ENCODE measurements around the gene UIMC1.

UIMC1 gene

DNA sequence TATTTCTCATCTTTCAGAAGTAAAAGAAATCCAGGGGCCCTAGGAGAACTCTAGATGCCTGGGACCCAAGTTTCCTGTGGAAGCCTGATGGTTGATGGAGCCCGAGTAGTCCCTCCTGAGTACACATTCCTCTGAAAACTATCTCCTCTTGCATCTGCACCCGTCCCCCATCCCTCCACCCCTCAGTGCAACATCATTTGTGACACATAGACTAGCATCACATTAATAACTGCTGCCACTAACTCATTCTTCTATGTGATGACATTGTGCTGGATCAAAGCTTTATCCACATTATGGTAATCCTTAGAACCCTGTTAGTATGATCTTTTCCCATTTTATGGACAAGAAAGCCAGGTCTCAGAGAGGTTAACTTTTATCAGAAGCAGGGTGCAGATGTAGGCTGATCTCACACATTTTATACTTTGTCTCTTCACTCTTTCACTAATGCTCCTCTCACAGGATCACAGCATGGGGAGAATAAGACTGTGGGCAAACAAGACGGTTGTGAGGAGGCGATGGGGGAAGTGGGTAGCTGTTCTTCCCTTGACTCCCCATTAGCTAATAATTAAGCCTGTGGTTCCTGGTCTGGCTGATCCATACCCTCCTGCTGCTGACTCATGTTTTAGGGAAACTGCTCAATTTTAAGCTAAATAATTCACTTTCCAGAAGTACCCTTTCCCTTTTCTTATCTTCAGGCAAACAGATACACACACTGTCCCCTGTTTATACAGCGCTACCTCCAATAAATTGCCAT is 103.5 kb downstream of the UIMC1 start:
- TF ChIP-seq, protein P1, sequence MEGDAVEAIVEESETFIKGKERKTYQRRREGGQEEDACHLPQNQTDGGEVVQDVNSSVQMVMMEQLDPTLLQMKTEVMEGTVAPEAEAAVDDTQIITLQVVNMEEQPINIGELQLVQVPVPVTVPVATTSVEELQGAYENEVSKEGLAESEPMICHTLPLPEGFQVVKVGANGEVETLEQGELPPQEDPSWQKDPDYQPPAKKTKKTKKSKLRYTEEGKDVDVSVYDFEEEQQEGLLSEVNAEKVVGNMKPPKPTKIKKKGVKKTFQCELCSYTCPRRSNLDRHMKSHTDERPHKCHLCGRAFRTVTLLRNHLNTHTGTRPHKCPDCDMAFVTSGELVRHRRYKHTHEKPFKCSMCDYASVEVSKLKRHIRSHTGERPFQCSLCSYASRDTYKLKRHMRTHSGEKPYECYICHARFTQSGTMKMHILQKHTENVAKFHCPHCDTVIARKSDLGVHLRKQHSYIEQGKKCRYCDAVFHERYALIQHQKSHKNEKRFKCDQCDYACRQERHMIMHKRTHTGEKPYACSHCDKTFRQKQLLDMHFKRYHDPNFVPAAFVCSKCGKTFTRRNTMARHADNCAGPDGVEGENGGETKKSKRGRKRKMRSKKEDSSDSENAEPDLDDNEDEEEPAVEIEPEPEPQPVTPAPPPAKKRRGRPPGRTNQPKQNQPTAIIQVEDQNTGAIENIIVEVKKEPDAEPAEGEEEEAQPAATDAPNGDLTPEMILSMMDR (conservative IDR thresholded peaks at IDR 0.05; ENCODE audit: low read length) = no peak
- no peak for TF ChIP-seq EZH2phosphoT487 (IDR thresholded peaks at IDR 0.05; ENCODE audit: borderline replicate concordance)
- Histone ChIP-seq H3K27me3 (ENCODE audit: insufficient read depth, low read length, poor library complexity, severe bottlenecking) (no peaks in the 10 kb centered on the region), H4K20me1 (ENCODE audit: insufficient read depth, low read length, poor library complexity, severe bottlenecking) (no peaks in the 10 kb centered on the region), H3K4me1 (ENCODE audit: insufficient read depth, low read length, poor library complexity, severe bottlenecking) (peaks cover 12% of the 10 kb centered on the region), H3K4me2 (ENCODE audit: low read depth, low read length, poor library complexity, severe bottlenecking) (no peak overlapping the region), H3K36me3 (ENCODE audit: insufficient read depth, low read length) (peaks cover 46% of the 10 kb centered on the region; the same call in 1 of the 2 replicates), H3K9me2 (replicated peaks; ENCODE audit: low read depth, low read length) (no peaks in the 10 kb centered on the region), H3K9ac (ENCODE audit: low read depth, low read length, poor library complexity, severe bottlenecking) (no peak overlapping the region), H3K9me3 (ENCODE audit: insufficient read depth, low read depth, low read length) (no peaks in the 10 kb centered on the region), H3K79me2 (ENCODE audit: insufficient read depth, low read length) (no peaks in the 10 kb centered on the region), H3F3A (ENCODE audit: low read depth) (no peaks in the 10 kb centered on the region), H2AFZ (ENCODE audit: low read length) (no peak overlapping the region), H3K4me3 (ENCODE audit: low read length, poor library complexity, severe bottlenecking) (no peak overlapping the region)

DNA sequence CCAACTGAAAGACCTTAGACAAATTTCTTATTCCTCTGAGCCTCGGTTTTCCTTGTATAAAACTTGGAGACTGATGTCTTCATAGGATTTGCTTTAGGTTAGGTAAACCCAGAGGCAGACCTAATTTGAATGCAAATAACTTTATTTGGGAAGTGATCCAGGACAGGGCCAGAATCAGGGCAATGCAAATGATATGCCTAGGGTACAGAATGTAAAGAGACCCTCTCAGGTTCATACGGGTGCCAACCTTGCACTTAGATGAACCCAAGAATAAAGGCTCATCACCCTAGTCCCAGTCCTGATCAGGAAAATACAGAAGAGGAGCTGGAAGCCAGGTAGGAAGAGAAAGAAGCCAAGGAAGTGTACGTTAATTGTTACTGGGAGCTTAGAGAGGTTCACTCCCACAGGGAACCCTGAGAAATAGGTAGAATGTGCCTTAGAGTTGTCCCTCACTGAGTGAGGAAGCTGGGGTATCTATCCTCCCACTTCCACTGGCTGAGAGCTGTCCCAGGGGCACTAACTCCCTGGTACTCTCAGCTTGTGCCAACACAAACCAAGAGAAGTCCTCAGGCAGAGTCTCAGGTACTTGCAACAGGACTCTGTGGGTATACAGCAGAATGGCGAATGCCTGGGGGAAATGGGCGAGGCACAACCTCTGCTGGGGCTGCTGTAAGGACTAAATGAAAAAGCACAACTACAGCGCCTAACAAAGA is 104.3 kb downstream of the UIMC1 start:
- Histone ChIP-seq H3K79me2 (ENCODE audit: insufficient read depth, low read length) (no peaks in the 10 kb centered on the region), H4K20me1 (ENCODE audit: insufficient read depth, low read length, poor library complexity, severe bottlenecking) (no peaks in the 10 kb centered on the region), H3K4me1 (ENCODE audit: insufficient read depth, low read length, poor library complexity, severe bottlenecking) (peaks cover 12% of the 10 kb centered on the region), H3K36me3 (ENCODE audit: insufficient read depth, low read length) (peaks cover 38% of the 10 kb centered on the region; the same call in 1 of the 2 replicates), H3K9ac (ENCODE audit: low read depth, low read length, poor library complexity, severe bottlenecking) (no peak overlapping the region), H3K27me3 (ENCODE audit: insufficient read depth, low read length, poor library complexity, severe bottlenecking) (no peaks in the 10 kb centered on the region), H3K4me2 (ENCODE audit: low read depth, low read length, poor library complexity, severe bottlenecking) (no peak overlapping the region), H2AFZ (ENCODE audit: low read length) (no peak overlapping the region), H3K9me2 (replicated peaks; ENCODE audit: low read depth, low read length) (no peaks in the 10 kb centered on the region), H3K9me3 (ENCODE audit: insufficient read depth, low read depth, low read length) (no peaks in the 10 kb centered on the region), H3K4me3 (ENCODE audit: low read length, poor library complexity, severe bottlenecking) (no peak overlapping the region), H3F3A (ENCODE audit: low read depth) (no peaks in the 10 kb centered on the region)
- no peak for TF ChIP-seq EZH2phosphoT487 (IDR thresholded peaks at IDR 0.05; ENCODE audit: borderline replicate concordance)
- TF ChIP-seq, protein P1 (conservative IDR thresholded peaks at IDR 0.05; ENCODE audit: low read length) = no peak

DNA sequence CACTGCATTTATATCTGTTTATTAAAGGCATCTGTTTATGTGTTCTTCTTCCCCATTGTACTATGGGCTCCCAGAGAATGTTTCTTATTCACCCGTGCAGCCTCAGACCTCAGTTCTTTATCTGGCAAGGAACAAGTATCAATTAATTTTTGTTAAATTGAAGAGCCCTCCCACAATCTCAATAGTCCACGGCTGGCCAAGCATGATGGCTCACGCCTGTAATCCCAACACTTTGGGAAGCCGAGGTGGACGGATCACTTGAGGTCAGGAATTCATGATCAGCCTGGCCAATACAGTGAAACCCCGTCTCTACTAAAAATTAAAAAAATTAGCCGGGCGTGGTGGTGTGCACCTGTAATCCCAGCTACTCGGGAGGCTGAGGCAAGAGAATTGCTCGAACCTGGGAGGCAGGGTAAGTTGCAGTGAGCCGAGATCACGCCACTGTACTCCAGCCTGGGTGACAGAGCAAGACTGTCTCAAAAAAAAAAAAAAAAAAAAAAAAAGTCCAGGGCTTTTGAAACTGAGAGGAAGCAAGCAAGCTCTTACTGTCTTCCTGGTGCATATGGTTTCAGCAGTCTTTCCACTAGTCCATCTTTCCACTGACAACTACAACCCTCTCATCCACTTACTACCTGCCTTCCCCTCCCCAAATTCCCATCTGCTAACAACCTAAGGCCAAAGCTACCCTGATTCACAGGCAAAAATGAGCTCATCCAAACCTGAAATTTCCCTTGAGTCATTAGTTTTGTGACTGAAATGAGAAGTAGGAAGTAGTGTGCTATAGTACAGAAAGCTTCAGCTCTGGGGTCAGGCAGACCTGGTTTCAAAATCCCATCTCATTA is 105.1 kb downstream of the UIMC1 start:
- TF ChIP-seq EZH2phosphoT487 (IDR thresholded peaks at IDR 0.05; ENCODE audit: borderline replicate concordance) = no peak
- TF ChIP-seq, protein P1 (conservative IDR thresholded peaks at IDR 0.05; ENCODE audit: low read length) = no peak
- Histone ChIP-seq H3K79me2 (ENCODE audit: insufficient read depth, low read length) (no peaks in the 10 kb centered on the region), H3K36me3 (ENCODE audit: insufficient read depth, low read length) (peaks cover 30% of the 10 kb centered on the region; the same call in 1 of the 2 replicates)

More for the DNA sequence above, 105.1 kb downstream of the UIMC1 start:
- H2AFZ ChIP-seq (ENCODE audit: low read length) = no peak overlapping the region
- no peak overlapping the region for H3K9ac ChIP-seq (ENCODE audit: low read depth, low read length, poor library complexity, severe bottlenecking)
- no peaks in the 10 kb centered on the region for H3K9me3 ChIP-seq (ENCODE audit: insufficient read depth, low read depth, low read length)
- no peaks in the 10 kb centered on the region for H3F3A ChIP-seq (ENCODE audit: low read depth)
- H3K4me3 ChIP-seq (ENCODE audit: low read length, poor library complexity, severe bottlenecking) = no peak overlapping the region
- no peak overlapping the region for H3K4me2 ChIP-seq (ENCODE audit: low read depth, low read length, poor library complexity, severe bottlenecking)
- H3K27me3 ChIP-seq (ENCODE audit: insufficient read depth, low read length, poor library complexity, severe bottlenecking) = no peaks in the 10 kb centered on the region
- H3K9me2 ChIP-seq (replicated peaks; ENCODE audit: low read depth, low read length) = no peaks in the 10 kb centered on the region
- peaks cover 12% of the 10 kb centered on the region for H3K4me1 ChIP-seq (ENCODE audit: insufficient read depth, low read length, poor library complexity, severe bottlenecking)
- H4K20me1 ChIP-seq (ENCODE audit: insufficient read depth, low read length, poor library complexity, severe bottlenecking) = no peaks in the 10 kb centered on the region
